ENCODE results near the gene KDM4B. TPM values are rescaled to one million over a fixed set of nuclear protein-coding genes. Genes with fewer than 3 reads are reported as not detected.
"Not testable (repeated sequence)": the region's sequence is repeated elsewhere in the genome, so short reads cannot be mapped to it uniquely, and the experiment has no call there.

KDM4B gene
- total and polyA plus RNA-seq, 4 donors: 3.2 to 19.7 (median 12.9) TPM

DNA sequence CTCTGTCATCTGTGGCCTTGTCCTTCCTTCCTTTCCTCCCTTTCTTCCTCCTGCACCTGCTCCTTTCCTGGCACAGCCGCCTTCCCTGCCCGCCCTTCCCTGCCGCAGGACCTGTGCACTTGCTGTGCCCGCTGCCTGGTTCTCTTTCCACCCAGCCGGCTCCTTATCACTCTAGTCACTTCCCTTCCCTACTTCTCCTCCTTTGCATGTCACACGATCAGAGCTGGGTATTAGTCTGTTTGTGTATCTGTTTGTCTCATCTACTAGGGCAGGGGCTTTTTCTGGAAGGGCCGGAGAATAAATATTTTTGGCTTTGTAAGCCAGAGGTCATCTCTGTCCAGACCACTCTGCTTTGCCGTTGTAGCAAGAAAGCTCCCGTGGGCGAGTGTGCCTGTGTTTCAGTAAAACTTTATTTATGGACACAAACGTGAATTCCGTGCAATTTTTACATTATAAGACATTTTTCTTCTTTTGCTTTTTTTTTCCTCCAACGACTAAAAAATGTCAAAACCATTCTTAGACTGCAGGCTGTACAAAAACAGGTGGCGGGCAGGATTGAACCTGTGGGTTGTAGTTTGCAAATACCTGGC is 6.1 kb downstream of the KDM4B start:
- 82% methylated on average over 14 of the region's 14 CpGs for WGBS
- H3K27ac ChIP-seq (ENCODE audit: low read depth in 1 of 2, low read length in 2 of 2): no peak overlapping the region
- peaks cover 24 to 73% (median 46%) of the 10 kb centered on the region in 4 donors for H3K4me1 ChIP-seq (ENCODE audit: control insufficient read depth in 4 of 4, insufficient read depth in 4 of 4, low read length in 3 of 4)
- peaks cover 0 to 4% (median 0%) of the 10 kb centered on the region in 4 donors for H3K36me3 ChIP-seq (ENCODE audit: control insufficient read depth in 4 of 4, insufficient read depth in 3 of 4, low read depth in 1 of 4, low read length in 3 of 4)
- H3K27me3 ChIP-seq (ENCODE audit: control insufficient read depth in 4 of 4, insufficient read depth in 4 of 4, low read length in 3 of 4): no peaks in the 10 kb centered on the region
- no peak for DNase-seq (ENCODE audit: low spot score)
- H3K9me3 ChIP-seq (ENCODE audit: control insufficient read depth in 4 of 4, low read length in 3 of 4): no peaks in the 10 kb centered on the region
- H3K9ac ChIP-seq (ENCODE audit: low read depth in 1 of 2, low read length in 2 of 2): no peak overlapping the region
- no peak for TF ChIP-seq NR2F2 (IDR thresholded peaks at IDR 0.05)
- TF ChIP-seq, protein P1, sequence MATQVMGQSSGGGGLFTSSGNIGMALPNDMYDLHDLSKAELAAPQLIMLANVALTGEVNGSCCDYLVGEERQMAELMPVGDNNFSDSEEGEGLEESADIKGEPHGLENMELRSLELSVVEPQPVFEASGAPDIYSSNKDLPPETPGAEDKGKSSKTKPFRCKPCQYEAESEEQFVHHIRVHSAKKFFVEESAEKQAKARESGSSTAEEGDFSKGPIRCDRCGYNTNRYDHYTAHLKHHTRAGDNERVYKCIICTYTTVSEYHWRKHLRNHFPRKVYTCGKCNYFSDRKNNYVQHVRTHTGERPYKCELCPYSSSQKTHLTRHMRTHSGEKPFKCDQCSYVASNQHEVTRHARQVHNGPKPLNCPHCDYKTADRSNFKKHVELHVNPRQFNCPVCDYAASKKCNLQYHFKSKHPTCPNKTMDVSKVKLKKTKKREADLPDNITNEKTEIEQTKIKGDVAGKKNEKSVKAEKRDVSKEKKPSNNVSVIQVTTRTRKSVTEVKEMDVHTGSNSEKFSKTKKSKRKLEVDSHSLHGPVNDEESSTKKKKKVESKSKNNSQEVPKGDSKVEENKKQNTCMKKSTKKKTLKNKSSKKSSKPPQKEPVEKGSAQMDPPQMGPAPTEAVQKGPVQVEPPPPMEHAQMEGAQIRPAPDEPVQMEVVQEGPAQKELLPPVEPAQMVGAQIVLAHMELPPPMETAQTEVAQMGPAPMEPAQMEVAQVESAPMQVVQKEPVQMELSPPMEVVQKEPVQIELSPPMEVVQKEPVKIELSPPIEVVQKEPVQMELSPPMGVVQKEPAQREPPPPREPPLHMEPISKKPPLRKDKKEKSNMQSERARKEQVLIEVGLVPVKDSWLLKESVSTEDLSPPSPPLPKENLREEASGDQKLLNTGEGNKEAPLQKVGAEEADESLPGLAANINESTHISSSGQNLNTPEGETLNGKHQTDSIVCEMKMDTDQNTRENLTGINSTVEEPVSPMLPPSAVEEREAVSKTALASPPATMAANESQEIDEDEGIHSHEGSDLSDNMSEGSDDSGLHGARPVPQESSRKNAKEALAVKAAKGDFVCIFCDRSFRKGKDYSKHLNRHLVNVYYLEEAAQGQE (IDR thresholded peaks at IDR 0.05): no peak
- TF ChIP-seq FOXA2 (IDR thresholded peaks at IDR 0.05): no peak
- TF ChIP-seq YY1 (IDR thresholded peaks at IDR 0.05): no peak
- TF ChIP-seq TAF1 (conservative IDR thresholded peaks at IDR 0.05): no peak
- TF ChIP-seq, protein P2, sequence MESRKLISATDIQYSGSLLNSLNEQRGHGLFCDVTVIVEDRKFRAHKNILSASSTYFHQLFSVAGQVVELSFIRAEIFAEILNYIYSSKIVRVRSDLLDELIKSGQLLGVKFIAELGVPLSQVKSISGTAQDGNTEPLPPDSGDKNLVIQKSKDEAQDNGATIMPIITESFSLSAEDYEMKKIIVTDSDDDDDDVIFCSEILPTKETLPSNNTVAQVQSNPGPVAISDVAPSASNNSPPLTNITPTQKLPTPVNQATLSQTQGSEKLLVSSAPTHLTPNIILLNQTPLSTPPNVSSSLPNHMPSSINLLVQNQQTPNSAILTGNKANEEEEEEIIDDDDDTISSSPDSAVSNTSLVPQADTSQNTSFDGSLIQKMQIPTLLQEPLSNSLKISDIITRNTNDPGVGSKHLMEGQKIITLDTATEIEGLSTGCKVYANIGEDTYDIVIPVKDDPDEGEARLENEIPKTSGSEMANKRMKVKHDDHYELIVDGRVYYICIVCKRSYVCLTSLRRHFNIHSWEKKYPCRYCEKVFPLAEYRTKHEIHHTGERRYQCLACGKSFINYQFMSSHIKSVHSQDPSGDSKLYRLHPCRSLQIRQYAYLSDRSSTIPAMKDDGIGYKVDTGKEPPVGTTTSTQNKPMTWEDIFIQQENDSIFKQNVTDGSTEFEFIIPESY (IDR thresholded peaks at IDR 0.05): no peak
- no peak for TF ChIP-seq JUND (IDR thresholded peaks at IDR 0.05)
- TF ChIP-seq RAD21 (IDR thresholded peaks at IDR 0.05): no peak
- TF ChIP-seq SP1 (IDR thresholded peaks at IDR 0.05): no peak
- no peak for TF ChIP-seq ATF3 (IDR thresholded peaks at IDR 0.05)
- no peak for TF ChIP-seq RXRA (IDR thresholded peaks at IDR 0.05)
- H3K4me3 ChIP-seq (ENCODE audit: low read depth in 1 of 3, low read length in 3 of 3): no peak overlapping the region

DNA sequence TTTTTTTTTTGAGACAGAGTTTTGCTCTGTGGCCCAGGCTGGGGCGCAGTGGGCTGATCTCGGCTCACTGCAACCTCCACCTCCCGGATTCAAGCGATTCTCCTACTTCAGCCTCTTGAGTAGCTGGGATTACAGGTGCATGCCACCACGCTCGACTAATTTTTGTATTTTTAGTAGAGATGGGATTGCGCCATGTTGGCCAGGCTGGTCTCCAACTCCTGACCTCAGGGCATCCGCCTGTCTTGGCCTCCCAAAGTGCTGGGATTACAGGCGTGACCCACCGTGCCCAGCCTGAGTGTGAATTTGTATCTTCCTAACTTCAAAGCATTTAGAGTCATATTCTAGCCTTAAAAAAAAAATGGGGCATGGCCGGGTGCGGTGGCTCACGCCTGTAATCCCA is 6.7 kb downstream of the KDM4B start:
- peak overlapping the region; percentile 68 to 72 for H3K27ac ChIP-seq (ENCODE audit: low read depth in 1 of 2, low read length in 2 of 2)
- not testable (repeated sequence) for H3K27me3 ChIP-seq (ENCODE audit: control insufficient read depth in 4 of 4, insufficient read depth in 4 of 4, low read length in 3 of 4); H3K9me3 ChIP-seq (ENCODE audit: control insufficient read depth in 4 of 4, low read length in 3 of 4); H3K4me3 ChIP-seq (ENCODE audit: low read depth in 1 of 3, low read length in 3 of 3); DNase-seq (ENCODE audit: low spot score); H3K36me3 ChIP-seq (ENCODE audit: control insufficient read depth in 4 of 4, insufficient read depth in 3 of 4, low read depth in 1 of 4, low read length in 3 of 4); H3K9ac ChIP-seq (ENCODE audit: low read depth in 1 of 2, low read length in 2 of 2)
- peaks cover 24 to 66% (median 42%) of the 10 kb centered on the region in 4 donors for H3K4me1 ChIP-seq (ENCODE audit: control insufficient read depth in 4 of 4, insufficient read depth in 4 of 4, low read length in 3 of 4)
- WGBS: 90% methylated on average over 13 of the region's 13 CpGs
